RPMI7951 (cell line): ENCODE measurements around the gene STT3A. TPM values are rescaled to one million over a fixed set of nuclear protein-coding genes. Genes with fewer than 3 reads are reported as not detected.

Experiments
- DNase-seq: peaks from one replicate; pipeline ENCODE4 v3.0.0-alpha.2; 2012; ENCODE audit warnings: low read depth
- total RNA-seq: library from RNA; depleted of rRNA; stranded (reverse); fragments of >200 nt; shearing (Covaris generic); gene quantifications from 2 replicates; pipeline ENCODE4 v1.2.3, GENCODE V29; 2014

The STT3A gene
- total RNA-seq, 1 experiment from 2014 or later: 276 TPM

- peak; percentile 20 for DNase-seq
These were observed 4.1 kb upstream of the STT3A start for GRCh38 chr11:125588505-125588904.

- DNase-seq: peak; percentile 47
These were observed 875 bp upstream of the STT3A start for GRCh38 chr11:125591649-125592304.

GRCh38 chr11:125593114-125593820 lies 615 bp downstream of the STT3A start:
- DNase-seq: peak; percentile 49

- DNase-seq: no peak
These were observed 2.3 kb downstream of the STT3A start for GRCh38 chr11:125594958-125595357.

GRCh38 chr11:125600663-125601062 lies 8.0 kb downstream of the STT3A start:
- DNase-seq: no peak

GRCh38 chr11:125603207-125603606 lies 10.6 kb downstream of the STT3A start:
- DNase-seq: no peak

GRCh38 chr11:125605417-125605816 lies 12.8 kb downstream of the STT3A start:
- DNase-seq: no peak

- no peak for DNase-seq
These were observed 16.9 kb downstream of the STT3A start for GRCh38 chr11:125609545-125609944.

DNA sequence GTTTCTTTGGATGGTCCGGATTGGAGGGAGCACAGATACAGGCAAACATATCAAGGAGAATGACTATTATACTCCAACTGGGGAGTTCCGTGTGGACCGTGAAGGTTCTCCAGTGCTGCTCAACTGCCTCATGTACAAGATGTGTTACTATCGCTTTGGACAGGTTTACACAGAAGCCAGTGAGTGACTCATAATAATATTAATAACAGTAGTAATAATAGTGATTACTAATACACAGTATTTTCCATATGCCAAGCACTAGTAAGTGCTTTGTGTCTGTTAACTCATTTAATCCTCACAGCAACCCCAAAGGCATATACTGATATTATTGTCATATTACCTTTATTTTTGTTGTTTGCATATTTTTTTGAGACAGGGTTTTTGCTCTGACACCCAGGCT lies 25.7 kb downstream of the STT3A start:
- DNase-seq: no peak

- DNase-seq: peak; percentile 72
These were observed 29.3 kb downstream of the STT3A start for GRCh38 chr11:125621995-125622394.

GRCh38 chr11:125623064-125623463 lies 30.4 kb downstream of the STT3A start:
- no peak for DNase-seq

DNA sequence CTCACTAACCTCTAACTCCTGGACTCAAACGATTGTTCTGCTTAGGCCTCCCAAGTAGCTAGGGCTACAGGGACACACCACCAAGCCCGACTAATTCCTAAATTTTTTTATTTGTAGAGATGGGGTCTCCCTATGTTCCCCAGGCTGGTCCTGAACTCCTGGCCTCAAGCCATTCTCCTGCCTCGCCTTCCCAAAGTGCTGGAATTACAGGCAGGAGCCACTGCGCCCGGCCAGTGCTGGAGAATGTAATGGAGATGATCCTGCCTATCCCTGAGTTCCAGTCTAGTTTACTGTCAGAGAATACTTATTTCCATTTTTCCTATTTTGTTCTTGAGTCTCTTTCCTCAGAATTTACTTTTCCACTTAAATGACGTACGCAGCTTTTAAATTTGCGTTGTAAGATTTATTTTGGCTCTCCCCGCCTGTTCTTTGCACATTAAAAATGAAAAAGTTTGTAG lies 32.1 kb downstream of the STT3A start, which contains the start of gene CHEK1:
CHEK1 (plus strand) TSS at position 408 of the 458 bp plus-strand sequence. CDS start 1,606 bp downstream, outside the sequence.
- DNase-seq: no peak

- DNase-seq: no peak
These were observed 32.6 kb downstream of the STT3A start for GRCh38 chr11:125625225-125625629.

DNA sequence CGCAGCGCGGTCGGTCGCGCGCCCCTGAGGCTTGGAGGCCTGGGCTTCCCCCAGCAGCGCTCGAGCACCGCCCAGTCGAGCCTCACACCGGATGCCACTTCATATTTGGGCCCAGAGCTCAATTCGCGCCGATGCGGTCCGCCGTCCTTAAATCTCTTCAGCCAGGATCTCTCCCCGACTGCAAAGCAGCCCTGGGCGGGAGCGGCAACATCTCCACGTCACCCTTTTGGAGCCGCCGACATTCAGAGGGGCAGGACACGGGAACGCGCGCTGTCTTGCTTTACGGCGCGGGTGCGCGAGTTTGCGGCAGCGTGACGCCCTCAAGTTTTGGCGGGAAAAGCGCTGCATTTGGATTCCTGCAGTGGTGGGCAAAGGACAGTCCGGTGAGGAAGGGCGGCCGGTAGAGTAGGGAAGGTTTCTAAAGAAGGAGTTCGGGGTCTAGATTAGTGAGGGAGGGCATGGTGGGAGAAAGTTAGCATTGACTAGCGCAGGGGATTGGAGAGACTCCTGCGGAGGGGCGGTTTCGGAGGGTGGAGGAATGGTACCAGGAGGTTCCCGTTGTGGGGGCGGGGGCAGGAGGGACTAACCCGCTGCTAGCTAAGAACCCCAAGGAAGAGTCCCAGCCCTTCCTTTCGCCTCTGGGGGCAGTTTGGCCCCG lies 33.1 kb downstream of the STT3A start:
- DNase-seq: peak; percentile 92

GRCh38 chr11:125626288-125626950 lies 33.8 kb downstream of the STT3A start:
- peak; percentile 95 for DNase-seq

DNA sequence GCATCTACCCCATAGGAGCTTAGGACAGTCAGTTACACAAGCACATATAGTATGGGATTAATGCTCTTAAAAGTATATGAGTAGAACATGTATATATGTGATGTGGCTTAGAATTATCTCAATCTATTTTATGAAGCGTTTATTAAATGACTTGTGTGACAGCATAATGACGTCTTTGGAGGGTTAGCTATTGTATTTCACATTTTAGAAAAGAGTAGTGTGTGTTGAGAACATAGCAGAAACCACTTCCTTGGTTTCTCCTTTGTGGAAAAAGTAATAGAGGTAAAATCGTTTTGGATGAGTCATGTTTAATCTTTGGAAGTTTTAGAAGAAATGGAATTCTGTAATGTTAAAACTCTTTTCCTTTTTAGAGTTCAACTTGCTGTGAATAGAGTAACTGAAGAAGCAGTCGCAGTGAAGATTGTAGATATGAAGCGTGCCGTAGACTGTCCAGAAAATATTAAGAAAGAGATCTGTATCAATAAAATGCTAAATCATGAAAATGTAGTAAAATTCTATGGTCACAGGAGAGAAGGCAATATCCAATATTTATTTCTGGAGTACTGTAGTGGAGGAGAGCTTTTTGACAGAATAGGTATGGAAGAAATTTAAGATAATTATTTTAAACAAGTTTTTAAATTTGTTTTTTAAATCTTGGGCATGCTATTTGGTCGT lies 34.7 kb downstream of the STT3A start:
- peak; percentile 6 for DNase-seq

DNA sequence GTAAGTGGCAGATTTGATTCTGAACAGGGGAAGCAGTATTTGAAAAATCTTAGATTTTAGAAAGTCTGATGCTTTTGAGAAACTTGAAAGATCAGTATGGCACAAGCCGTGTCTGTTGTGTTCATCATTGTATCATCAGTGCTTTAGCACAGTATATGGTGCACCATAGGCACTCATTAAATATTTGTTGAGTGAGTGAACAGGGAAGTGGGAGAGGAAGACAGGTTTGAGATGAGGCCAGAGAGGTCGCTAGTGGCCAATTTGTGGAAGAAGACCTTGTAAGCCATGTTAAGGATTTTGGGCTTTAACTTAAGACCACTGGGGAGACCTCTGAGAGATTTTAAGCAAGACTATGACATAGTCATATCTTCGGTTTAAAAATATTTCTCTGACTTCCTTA lies 45.2 kb downstream of the STT3A start:
- DNase-seq: no peak

DNA sequence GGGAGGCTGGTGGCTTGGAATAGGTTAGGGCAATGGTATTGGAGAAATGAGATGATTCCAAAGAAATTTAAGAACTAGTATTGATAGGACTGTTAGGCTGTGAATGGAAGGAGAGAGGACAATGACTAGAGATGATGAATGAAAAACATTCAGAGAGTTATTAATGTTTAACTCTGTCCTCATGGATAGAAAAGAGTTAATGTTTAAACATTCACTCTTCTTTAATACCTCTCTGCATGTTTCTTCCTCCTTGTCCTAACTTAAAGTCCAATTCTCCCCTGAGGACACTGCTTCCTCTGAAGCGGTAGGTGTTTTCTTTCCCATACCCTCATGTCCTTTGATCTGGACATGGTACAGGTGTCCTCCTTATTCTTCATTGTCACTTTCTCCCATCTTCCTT lies 45.7 kb downstream of the STT3A start:
- DNase-seq: no peak

GRCh38 chr11:125645871-125646270 lies 53.2 kb downstream of the STT3A start:
- DNase-seq: no peak

- no peak for DNase-seq
These were observed 57.0 kb downstream of the STT3A start for GRCh38 chr11:125649465-125650166.

GRCh38 chr11:125662689-125663088 lies 70.0 kb downstream of the STT3A start:
- DNase-seq: no peak
